Neural cell (in vitro differentiated cells): Measurements from ENCODE around the gene METTL24.
"Not testable (repeated sequence)": the region's sequence is repeated elsewhere in the genome, so short reads cannot be mapped to it uniquely, and the experiment has no call there.

ENCODE experiments used
- CTCF ChIP-seq: fragments of 450-650 bp; IDR thresholded peaks from 2 replicates; pipeline ENCODE4 v1.5.1; 2014; ENCODE audit warnings: antibody characterized with exemption, mild to moderate bottlenecking, moderate library complexity; ENCODE audit not compliant: poor library complexity, severe bottlenecking
- EZH2 ChIP-seq: fragments of 200-600, 300-800 bp; shearing (Covaris generic), sonication (generic); IDR thresholded peaks from 2 replicates; pipeline ENCODE4 v1.6.1; 2014; ENCODE audit warnings: antibody characterized with exemption, low read length, borderline replicate concordance, mild to moderate bottlenecking; ENCODE audit not compliant: insufficient read depth, poor library complexity, severe bottlenecking
- MXI1 ChIP-seq: fragments of 450-650 bp; conservative IDR thresholded peaks from 2 replicates; pipeline ENCODE4 v1.6.1; 2014; ENCODE audit warnings: antibody characterized with exemption, mild to moderate bottlenecking; ENCODE audit not compliant: poor library complexity, severe bottlenecking

DNA sequence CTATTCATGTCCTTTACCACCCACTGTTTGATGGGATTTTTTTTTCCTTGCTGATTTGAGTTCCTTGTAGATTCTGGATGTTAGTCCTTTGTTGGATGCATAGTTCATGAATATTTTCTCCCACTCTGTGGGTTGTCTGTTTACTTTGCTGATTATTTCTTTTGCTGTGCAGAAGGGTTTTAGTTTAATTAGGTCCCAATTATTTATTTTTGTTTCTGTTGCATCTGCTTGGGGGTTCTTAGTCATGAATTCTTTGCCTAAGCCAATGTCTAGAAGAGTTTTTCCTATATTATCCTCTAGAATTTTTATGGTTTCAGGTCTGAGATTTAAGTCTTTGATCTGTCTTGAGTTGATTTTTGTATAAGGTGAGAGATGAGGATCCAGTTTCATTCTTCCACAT lies 85.4 kb downstream of the METTL24 start:
- TF ChIP-seq MXI1, EZH2, CTCF: not testable (repeated sequence)
